ENCODE measurements around the gene PHLPP1. TPM values are rescaled to one million over a fixed set of nuclear protein-coding genes. Genes with fewer than 3 reads are reported as not detected.

The PHLPP1 gene
- total and polyA plus RNA-seq, 9 of the 15 experiments (the other 6 are each of a cell fraction or from before 2014, with no cell fraction given), result 0.56 to 9.0 (median 4.5) TPM

GRCh38 chr18:62991959-62992358 is 276.6 kb downstream of the PHLPP1 start (continued):
- 0 out of 2 replicates have a peak, but pooled peaks have one; percentile 16 for TF ChIP-seq SMAD4 (CRISPR knock-in tag; conservative IDR thresholded peaks at IDR 0.05)
- no peak for TF ChIP-seq ZNF518B (CRISPR knock-in tag; IDR thresholded peaks at IDR 0.05)
- TF ChIP-seq CBX1 (IDR thresholded peaks at IDR 0.05; ENCODE audit: low read depth), result peak; percentile 60; the same call in 1 of the 2 replicates
- TF ChIP-seq RBFOX2 (IDR thresholded peaks at IDR 0.05; ENCODE audit: low read depth, low read length), result peak; percentile 45; the same call in 1 of the 2 replicates
- no peak for TF ChIP-seq SAFB2 (IDR thresholded peaks at IDR 0.05; ENCODE audit: borderline replicate concordance, low read depth, low read length, severe bottlenecking)
- TF ChIP-seq, protein P1, sequence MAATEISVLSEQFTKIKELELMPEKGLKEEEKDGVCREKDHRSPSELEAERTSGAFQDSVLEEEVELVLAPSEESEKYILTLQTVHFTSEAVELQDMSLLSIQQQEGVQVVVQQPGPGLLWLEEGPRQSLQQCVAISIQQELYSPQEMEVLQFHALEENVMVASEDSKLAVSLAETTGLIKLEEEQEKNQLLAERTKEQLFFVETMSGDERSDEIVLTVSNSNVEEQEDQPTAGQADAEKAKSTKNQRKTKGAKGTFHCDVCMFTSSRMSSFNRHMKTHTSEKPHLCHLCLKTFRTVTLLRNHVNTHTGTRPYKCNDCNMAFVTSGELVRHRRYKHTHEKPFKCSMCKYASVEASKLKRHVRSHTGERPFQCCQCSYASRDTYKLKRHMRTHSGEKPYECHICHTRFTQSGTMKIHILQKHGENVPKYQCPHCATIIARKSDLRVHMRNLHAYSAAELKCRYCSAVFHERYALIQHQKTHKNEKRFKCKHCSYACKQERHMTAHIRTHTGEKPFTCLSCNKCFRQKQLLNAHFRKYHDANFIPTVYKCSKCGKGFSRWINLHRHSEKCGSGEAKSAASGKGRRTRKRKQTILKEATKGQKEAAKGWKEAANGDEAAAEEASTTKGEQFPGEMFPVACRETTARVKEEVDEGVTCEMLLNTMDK (IDR thresholded peaks at IDR 0.05; ENCODE audit: borderline replicate concordance, insufficient read depth, low read depth, low read length, poor library complexity, severe bottlenecking), result peak; percentile 91
